ENCODE measurements around the gene ETS1.

GRCh38 chr11:128506999-128507611 is 80.3 kb downstream of the ETS1 start:
- TF ChIP-seq CTCF (IDR thresholded peaks at IDR 0.05; ENCODE audit: borderline replicate concordance, extremely low read depth, low read length, poor library complexity, severe bottlenecking) (no peak), EZH2 (IDR thresholded peaks at IDR 0.05; ENCODE audit: borderline replicate concordance, low read depth, low read length, severe bottlenecking) (no peak)

Measured in DND-41 (cell line).